Middle frontal gyrus (tissue), 1 donor: ENCODE data around the gene UBQLN1.

Source experiments
- DNase-seq: peaks from one replicate; pipeline ENCODE4 v3.0.0-alpha.2; 2015; ENCODE audit warnings: low spot score; ENCODE audit errors: extremely low spot score

UBQLN1 gene

GRCh38 chr9:83691492-83691891 lies 16.3 kb downstream of the UBQLN1 start:
- no peak for DNase-seq

GRCh38 chr9:83688921-83689320 lies 18.8 kb downstream of the UBQLN1 start:
- no peak for DNase-seq

- DNase-seq: no peak
These were observed 26.3 kb downstream of the UBQLN1 start for GRCh38 chr9:83681490-83681889.

- DNase-seq: no peak
These were observed 27.5 kb downstream of the UBQLN1 start for GRCh38 chr9:83680233-83680632.

- DNase-seq: no peak
These were observed 30.2 kb downstream of the UBQLN1 start for GRCh38 chr9:83677596-83677995.

- no peak for DNase-seq
These were observed 32.3 kb downstream of the UBQLN1 start for GRCh38 chr9:83675466-83675865.

GRCh38 chr9:83671451-83671850 lies 36.3 kb downstream of the UBQLN1 start:
- DNase-seq: no peak

- no peak for DNase-seq
These were observed 37.4 kb downstream of the UBQLN1 start for GRCh38 chr9:83670381-83670780.

GRCh38 chr9:83669067-83669466 lies 38.7 kb downstream of the UBQLN1 start:
- DNase-seq: no peak

GRCh38 chr9:83665580-83666200 lies 42.1 kb downstream of the UBQLN1 start:
- no peak for DNase-seq

GRCh38 chr9:83662933-83663332 lies 44.8 kb downstream of the UBQLN1 start:
- no peak for DNase-seq

GRCh38 chr9:83656952-83657351 lies 50.8 kb downstream of the UBQLN1 start:
- no peak for DNase-seq

GRCh38 chr9:83656032-83656680 lies 51.6 kb downstream of the UBQLN1 start:
- DNase-seq: no peak

GRCh38 chr9:83655433-83655832 lies 52.3 kb downstream of the UBQLN1 start:
- DNase-seq: no peak

GRCh38 chr9:83652433-83652832 lies 55.3 kb downstream of the UBQLN1 start:
- DNase-seq: no peak

- DNase-seq: no peak
These were observed 56.2 kb downstream of the UBQLN1 start for GRCh38 chr9:83651558-83651957.

GRCh38 chr9:83649515-83649914 lies 58.2 kb downstream of the UBQLN1 start:
- DNase-seq: no peak

GRCh38 chr9:83649080-83649479 lies 58.7 kb downstream of the UBQLN1 start:
- no peak for DNase-seq

GRCh38 chr9:83646500-83647239 lies 61.1 kb downstream of the UBQLN1 start:
- DNase-seq: no peak

GRCh38 chr9:83642793-83643192 lies 65.0 kb downstream of the UBQLN1 start:
- no peak for DNase-seq

- DNase-seq: no peak
These were observed 68.5 kb downstream of the UBQLN1 start for GRCh38 chr9:83639266-83639665.

- DNase-seq: no peak
These were observed 70.4 kb downstream of the UBQLN1 start for GRCh38 chr9:83637389-83637788.

GRCh38 chr9:83636813-83637212 lies 70.9 kb downstream of the UBQLN1 start:
- no peak for DNase-seq
